WERI-Rb-1 (cell line): Measurements from ENCODE around the gene SUSD4.
"Not testable (repeated sequence)": the region's sequence is repeated elsewhere in the genome, so short reads cannot be mapped to it uniquely, and the experiment has no call there.

Source experiments
- DNase-seq: peaks from one replicate; pipeline ENCODE4 v3.0.0-alpha.2; 2020
- H3K27ac ChIP-seq: fragments of 250-450 bp; sonication (Bioruptor Pico); 2 replicates; pipeline ENCODE4 v1.5.1; 2020; ENCODE audit warnings: mild to moderate bottlenecking, moderate library complexity
- H3K27me3 ChIP-seq: fragments of 250-450 bp; sonication (Bioruptor Pico); 2 replicates; pipeline ENCODE4 v1.5.1; 2021; ENCODE audit warnings: mild to moderate bottlenecking, low read depth, moderate library complexity; ENCODE audit not compliant: insufficient read depth, severe bottlenecking
- H3K36me3 ChIP-seq: fragments of 250-450 bp; sonication (Bioruptor Pico); 2 replicates; pipeline ENCODE4 v1.5.1; 2020; ENCODE audit warnings: mild to moderate bottlenecking, moderate library complexity
- H3K4me3 ChIP-seq: 2 replicates; pipeline ENCODE4 v1.5.1; 2011; ENCODE audit warnings: low read depth, mild to moderate bottlenecking, control low read depth, low read length
- H3K9me3 ChIP-seq: fragments of 250-450 bp; sonication (Bioruptor Pico); 2 replicates; pipeline ENCODE4 v1.5.1; 2021; ENCODE audit warnings: mild to moderate bottlenecking, moderate library complexity; ENCODE audit not compliant: severe bottlenecking
- TF ChIP-seq, protein P1 (sequence below): IDR thresholded peaks from 2 replicates; pipeline ENCODE4 v1.5.1; 2011; ENCODE audit warnings: low read depth, mild to moderate bottlenecking, control low read depth, inconsistent platforms, low read length

SUSD4 gene

DNA sequence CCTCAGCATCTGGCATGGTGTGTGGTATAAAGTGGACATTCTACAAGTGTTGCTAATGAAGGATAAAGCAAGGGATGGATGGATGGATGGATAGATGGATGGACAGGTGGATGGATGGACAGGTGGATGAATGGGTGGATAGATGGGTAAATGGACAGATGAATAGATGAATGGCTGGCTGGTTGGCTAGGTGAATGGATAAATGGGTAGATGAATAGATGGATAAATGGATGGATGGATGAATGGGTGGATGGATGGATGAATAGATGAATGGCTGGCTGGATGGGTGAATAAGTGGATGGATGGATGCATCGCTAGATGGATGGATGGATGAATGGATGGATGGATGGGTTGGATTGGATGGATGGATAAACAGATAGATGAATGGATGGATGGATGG is 66.2 kb downstream of the SUSD4 start:
- DNase-seq = no peak
- Histone ChIP-seq H3K36me3 (no peaks in the 10 kb centered on the region), H3K4me3 (no peak overlapping the region), H3K27ac (no peak overlapping the region), H3K27me3 (no peaks in the 10 kb centered on the region), H3K9me3 (no peaks in the 10 kb centered on the region)
- TF ChIP-seq, protein P1, sequence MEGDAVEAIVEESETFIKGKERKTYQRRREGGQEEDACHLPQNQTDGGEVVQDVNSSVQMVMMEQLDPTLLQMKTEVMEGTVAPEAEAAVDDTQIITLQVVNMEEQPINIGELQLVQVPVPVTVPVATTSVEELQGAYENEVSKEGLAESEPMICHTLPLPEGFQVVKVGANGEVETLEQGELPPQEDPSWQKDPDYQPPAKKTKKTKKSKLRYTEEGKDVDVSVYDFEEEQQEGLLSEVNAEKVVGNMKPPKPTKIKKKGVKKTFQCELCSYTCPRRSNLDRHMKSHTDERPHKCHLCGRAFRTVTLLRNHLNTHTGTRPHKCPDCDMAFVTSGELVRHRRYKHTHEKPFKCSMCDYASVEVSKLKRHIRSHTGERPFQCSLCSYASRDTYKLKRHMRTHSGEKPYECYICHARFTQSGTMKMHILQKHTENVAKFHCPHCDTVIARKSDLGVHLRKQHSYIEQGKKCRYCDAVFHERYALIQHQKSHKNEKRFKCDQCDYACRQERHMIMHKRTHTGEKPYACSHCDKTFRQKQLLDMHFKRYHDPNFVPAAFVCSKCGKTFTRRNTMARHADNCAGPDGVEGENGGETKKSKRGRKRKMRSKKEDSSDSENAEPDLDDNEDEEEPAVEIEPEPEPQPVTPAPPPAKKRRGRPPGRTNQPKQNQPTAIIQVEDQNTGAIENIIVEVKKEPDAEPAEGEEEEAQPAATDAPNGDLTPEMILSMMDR = no peak

DNA sequence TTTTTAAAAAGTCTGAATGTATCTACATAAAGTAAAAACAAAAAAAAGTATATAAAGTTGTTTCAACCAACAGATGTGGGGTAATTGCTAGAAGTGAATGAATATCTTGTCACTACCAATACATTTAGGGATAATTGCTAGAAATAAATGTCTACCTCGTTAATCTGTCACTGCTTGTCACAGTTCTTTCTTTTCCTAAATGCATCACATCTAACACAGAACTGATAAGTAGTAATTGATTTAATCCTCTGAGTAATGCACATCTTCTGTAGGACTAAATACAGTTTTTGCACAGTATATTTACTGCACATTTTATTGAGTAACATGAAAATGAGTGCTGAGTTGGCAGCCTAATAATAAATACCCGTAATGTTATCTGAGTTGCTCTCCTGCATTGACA is 72.2 kb downstream of the SUSD4 start:
- Histone ChIP-seq H3K36me3 (no peaks in the 10 kb centered on the region), H3K27me3 (no peaks in the 10 kb centered on the region), H3K27ac (no peak overlapping the region), H3K4me3 (no peak overlapping the region), H3K9me3 (no peaks in the 10 kb centered on the region)
- TF ChIP-seq, protein P1 = no peak
- no peak for DNase-seq

DNA sequence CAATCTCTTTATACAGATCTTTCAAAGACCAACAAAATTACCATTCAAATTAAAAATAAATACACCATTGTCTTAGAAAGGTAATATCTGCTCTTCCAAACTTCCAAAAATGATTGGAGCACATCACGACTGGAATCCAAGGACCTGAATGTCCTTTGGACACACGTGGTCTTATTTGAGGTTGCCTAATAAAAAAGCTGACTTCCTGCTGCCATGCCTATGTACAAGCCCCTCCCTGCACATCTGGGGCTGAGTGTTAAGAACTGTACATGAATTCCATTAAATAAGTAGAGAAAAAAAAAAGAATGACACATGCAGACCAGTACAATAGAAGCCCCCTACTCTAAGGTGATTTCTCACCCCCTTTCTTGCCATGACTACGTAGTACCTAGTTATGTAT is 73.6 kb downstream of the SUSD4 start:
- no peak for DNase-seq
- TF ChIP-seq, protein P1 = no peak
- H3K27me3 ChIP-seq = no peaks in the 10 kb centered on the region
- no peaks in the 10 kb centered on the region for H3K36me3 ChIP-seq
- H3K9me3 ChIP-seq = no peaks in the 10 kb centered on the region
- H3K4me3 ChIP-seq = no peak overlapping the region
- H3K27ac ChIP-seq = no peak overlapping the region

DNA sequence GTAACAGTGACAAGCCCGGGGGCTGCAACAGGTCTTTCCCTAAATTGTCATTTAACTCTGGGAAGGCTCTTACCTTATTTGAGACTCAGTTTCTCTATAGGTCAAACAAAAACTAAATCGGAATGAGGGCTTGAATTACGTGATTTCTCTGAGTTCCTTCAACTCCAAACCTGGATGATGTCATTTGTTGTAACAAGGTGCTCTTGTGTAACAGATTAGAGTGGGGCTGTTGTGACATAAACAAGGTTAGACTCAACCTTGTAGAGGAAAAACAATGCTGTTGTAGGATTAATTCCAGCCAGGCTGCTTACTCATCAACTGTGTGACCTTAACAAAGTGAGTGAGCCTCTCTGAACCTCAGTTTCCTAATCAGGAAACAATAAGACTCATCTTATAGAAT is 74.4 kb downstream of the SUSD4 start:
- no peak for DNase-seq
- no peaks in the 10 kb centered on the region for H3K27me3 ChIP-seq
- no peak overlapping the region for H3K27ac ChIP-seq
- TF ChIP-seq, protein P1 = no peak
- no peak overlapping the region for H3K4me3 ChIP-seq
- no peaks in the 10 kb centered on the region for H3K9me3 ChIP-seq
- no peaks in the 10 kb centered on the region for H3K36me3 ChIP-seq

DNA sequence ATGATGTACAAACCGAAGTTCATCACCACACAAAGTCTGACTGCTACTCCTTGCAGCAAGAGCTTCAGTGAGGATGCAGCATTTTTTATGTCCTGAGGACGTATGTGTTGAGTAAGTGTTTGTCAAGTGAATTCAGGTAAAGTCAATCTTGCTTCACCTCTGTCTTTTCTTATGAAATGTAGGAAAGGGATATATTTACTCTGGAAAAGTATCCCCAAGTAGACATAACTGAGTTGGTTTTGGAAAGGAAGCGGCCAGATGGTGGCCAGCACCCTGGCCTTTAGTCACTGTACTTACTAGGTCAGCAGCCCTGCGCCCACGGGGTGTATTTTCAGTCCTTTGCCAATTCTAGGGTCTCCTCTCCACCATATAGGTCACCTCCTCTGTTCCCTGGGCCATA is 75.2 kb downstream of the SUSD4 start:
- no peaks in the 10 kb centered on the region for H3K9me3 ChIP-seq
- no peaks in the 10 kb centered on the region for H3K27me3 ChIP-seq
- no peak for DNase-seq
- no peaks in the 10 kb centered on the region for H3K36me3 ChIP-seq
- no peak overlapping the region for H3K27ac ChIP-seq
- TF ChIP-seq, protein P1 = no peak
- H3K4me3 ChIP-seq = no peak overlapping the region

DNA sequence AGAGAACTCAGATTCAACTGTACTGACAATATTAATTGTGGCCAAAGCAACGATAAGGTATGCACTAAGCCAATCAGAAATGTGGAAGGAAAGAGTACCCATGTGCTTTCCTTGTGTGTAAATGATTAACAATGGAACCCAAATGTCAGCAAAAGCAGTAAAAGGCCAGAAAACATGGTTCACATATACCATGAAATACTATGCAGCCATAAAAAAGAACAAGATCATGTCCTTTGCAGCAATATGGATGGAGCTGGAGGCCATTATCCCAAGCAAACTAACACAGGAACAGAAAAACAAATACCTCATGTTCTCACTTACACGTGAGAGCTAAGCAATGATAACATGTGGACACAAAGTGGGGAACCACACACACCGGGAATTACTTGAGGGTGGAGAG is 78.5 kb downstream of the SUSD4 start:
- Histone ChIP-seq H3K4me3 (no peak overlapping the region), H3K36me3 (no peaks in the 10 kb centered on the region), H3K27me3 (no peaks in the 10 kb centered on the region), H3K27ac (no peak overlapping the region), H3K9me3 (no peaks in the 10 kb centered on the region)
- DNase-seq = no peak
- TF ChIP-seq, protein P1 = no peak

DNA sequence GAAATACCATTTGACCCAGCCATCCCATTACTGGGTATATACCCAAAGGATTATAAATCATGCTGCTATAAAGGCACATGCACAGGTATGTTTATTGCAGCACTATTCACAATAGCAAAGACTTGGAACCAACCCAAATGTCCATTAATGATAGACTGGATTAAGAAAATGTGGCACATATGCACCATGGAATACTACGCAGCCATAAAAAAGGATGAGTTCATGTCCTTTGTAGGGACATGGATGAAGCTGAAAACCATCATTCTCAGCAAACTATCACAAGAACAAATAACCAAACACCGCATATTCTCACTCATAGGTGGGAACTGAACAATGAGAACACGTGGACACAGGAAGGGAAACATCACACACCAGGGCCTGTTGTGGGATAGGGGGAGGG is 80.3 kb downstream of the SUSD4 start:
- DNase-seq, H3K27me3 ChIP-seq, H3K4me3 ChIP-seq, H3K36me3 ChIP-seq, H3K9me3 ChIP-seq, H3K27ac ChIP-seq: not testable (repeated sequence)

DNA sequence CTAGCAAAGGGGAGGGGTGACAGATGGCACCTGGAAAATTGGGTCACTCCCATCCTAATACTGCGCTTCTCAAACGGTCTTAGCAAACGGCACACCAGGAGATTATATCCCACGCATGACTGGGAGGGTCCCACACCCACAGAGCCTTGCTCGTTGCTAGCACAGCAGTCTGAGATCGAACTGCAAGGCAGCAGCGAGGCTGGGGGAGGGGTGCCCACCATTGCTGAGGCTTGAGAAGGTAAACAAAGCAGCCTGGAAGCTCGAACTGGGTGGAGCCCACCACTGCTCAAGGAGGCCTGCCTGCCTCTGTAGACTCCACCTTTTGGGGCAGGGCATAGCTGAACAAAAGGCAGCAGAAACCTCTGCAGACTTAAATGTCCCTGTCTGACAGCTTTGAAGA is 85.7 kb downstream of the SUSD4 start:
- not testable (repeated sequence) for H3K4me3 ChIP-seq, H3K27me3 ChIP-seq, H3K36me3 ChIP-seq, H3K27ac ChIP-seq, DNase-seq, H3K9me3 ChIP-seq
